Endodermal cell (in vitro differentiated cells): ENCODE measurements around the gene SMARCC1. TPM values are rescaled to one million over a fixed set of nuclear protein-coding genes. Genes with fewer than 3 reads are reported as not detected.
"Not testable (repeated sequence)": the region's sequence is repeated elsewhere in the genome, so short reads cannot be mapped to it uniquely, and the experiment has no call there.

ENCODE experiments used
- DNase-seq: peaks from one replicate; pipeline ENCODE4 v3.0.0-alpha.2; 2017
- H3K27ac ChIP-seq: 2 replicates; pipeline ENCODE4 v1.5.1; 2013; ENCODE audit warnings: mild to moderate bottlenecking, low read depth, low read length, moderate library complexity
- H3K27me3 ChIP-seq: 2 replicates; pipeline ENCODE4 v1.6.1; 2013; ENCODE audit warnings: mild to moderate bottlenecking, low read length, moderate library complexity; ENCODE audit not compliant: insufficient read depth, control insufficient read depth, poor library complexity, severe bottlenecking
- H3K36me3 ChIP-seq: 2 replicates; pipeline ENCODE4 v1.7.0; 2013; ENCODE audit warnings: mild to moderate bottlenecking, low read length, moderate library complexity; ENCODE audit not compliant: control insufficient read depth, insufficient read depth
- H3K4me1 ChIP-seq: one replicate; pipeline ENCODE4 v1.7.0; 2013; ENCODE audit warnings: low read length; ENCODE audit not compliant: control insufficient read depth, insufficient read depth
- H3K4me3 ChIP-seq: 2 replicates; pipeline ENCODE4 v1.5.1; 2013; ENCODE audit warnings: mild to moderate bottlenecking, low read length, moderate library complexity
- H3K9ac ChIP-seq: 2 replicates; pipeline ENCODE4 v1.6.1; 2013; ENCODE audit warnings: mild to moderate bottlenecking, low read length, moderate library complexity; ENCODE audit not compliant: poor library complexity, severe bottlenecking; ENCODE audit errors: extremely low read depth
- H3K9me3 ChIP-seq: 2 replicates; pipeline ENCODE4 v1.6.1; 2013; ENCODE audit warnings: mild to moderate bottlenecking, low read length, moderate library complexity; ENCODE audit not compliant: control insufficient read depth
- H3K27ac Mint-ChIP-seq: 2 replicates; pipeline ENCODE4 v1.8.0; 2020; ENCODE audit warnings: mixed read lengths
- H3K27me3 Mint-ChIP-seq: 2 replicates; pipeline ENCODE4 v1.8.0; 2021; ENCODE audit warnings: mild to moderate bottlenecking, mixed read lengths; ENCODE audit not compliant: insufficient read depth
- H3K36me3 Mint-ChIP-seq: 2 replicates; pipeline ENCODE4 v1.8.0; 2020; ENCODE audit warnings: low read depth, mixed read lengths
- H3K4me1 Mint-ChIP-seq: 2 replicates; pipeline ENCODE4 v1.8.0; 2020; ENCODE audit warnings: mixed read lengths
- H3K4me3 Mint-ChIP-seq: 2 replicates; pipeline ENCODE4 v1.8.0; 2020; ENCODE audit warnings: mild to moderate bottlenecking, moderate library complexity, mixed read lengths
- H3K9me3 Mint-ChIP-seq: 2 replicates; pipeline ENCODE4 v1.8.0; 2020; ENCODE audit warnings: mild to moderate bottlenecking, mixed read lengths
- WGBS, 2 experiments: methylation state at CpG; one replicate each; pipeline versions ENCODE4 v1.1.5 to v1.1.7; 2013; ENCODE audit warnings: missing lambda C conversion rate in 2 of 2, mixed read lengths in 1 of 2; ENCODE audit not compliant: insufficient coverage in 1 of 2, insufficient read length in 1 of 2; 5-methylcytosine and 5-hydroxymethylcytosine counted together
- total RNA-seq, 2 donors: library from RNA; stranded (reverse); fragmentation: NEBNext Ultra II Directional in 1 of 2; extraction: Animal tissue kit (Norgen Biotek cat#: 25700) in 1 of 2; gene quantifications; 2 replicates in 1 of 2; 3 replicates in 1 of 2; pipeline ENCODE4 v1.2.1, GENCODE V29; 2021
- TF ChIP-seq, protein P1 (sequence below): fragments of 200-600 bp; sonication (generic); conservative IDR thresholded peaks from 2 replicates; pipeline ENCODE4 v1.5.0; 2021; ENCODE audit warnings: antibody characterized with exemption, mild to moderate bottlenecking

Gene SMARCC1
- total RNA-seq, 2 donors from 2014 or later: 200 to 231 TPM

DNA sequence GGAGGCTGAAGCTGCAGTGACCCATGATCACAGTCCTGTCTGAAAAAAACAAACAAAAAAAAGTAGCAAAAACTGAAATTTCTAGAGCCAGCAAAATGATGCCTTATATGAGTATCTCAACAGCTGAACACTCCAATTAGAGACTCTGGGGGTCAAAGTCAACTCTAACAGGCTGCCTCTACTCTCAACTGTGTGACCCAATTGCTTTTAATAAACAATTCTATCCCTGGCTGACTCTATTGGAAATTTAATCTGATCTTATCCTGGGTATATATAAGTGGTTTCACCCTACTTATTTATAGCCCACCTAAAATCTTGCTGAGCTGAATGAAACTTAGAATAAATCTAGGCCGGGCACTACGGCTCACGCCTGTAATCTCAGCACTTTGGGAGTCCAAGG lies 29.0 kb downstream of the SMARCC1 start:
- Histone ChIP-seq H3K36me3 (peaks cover 53% of the 10 kb centered on the region), H3K4me1 (no peaks in the 10 kb centered on the region), H3K4me3 (no peak overlapping the region), H3K27me3 (no peaks in the 10 kb centered on the region), H3K27ac (no peak overlapping the region), H3K9me3 (no peaks in the 10 kb centered on the region), H3K9ac (no peak overlapping the region)
- Mint-ChIP-seq H3K36me3 (peaks cover 38% of the 10 kb centered on the region), H3K4me3 (no peak overlapping the region), H3K4me1 (no peaks in the 10 kb centered on the region), H3K27ac (peak overlapping the region; percentile 4), H3K27me3 (no peaks in the 10 kb centered on the region), H3K9me3 (no peaks in the 10 kb centered on the region)
- TF ChIP-seq, protein P1, sequence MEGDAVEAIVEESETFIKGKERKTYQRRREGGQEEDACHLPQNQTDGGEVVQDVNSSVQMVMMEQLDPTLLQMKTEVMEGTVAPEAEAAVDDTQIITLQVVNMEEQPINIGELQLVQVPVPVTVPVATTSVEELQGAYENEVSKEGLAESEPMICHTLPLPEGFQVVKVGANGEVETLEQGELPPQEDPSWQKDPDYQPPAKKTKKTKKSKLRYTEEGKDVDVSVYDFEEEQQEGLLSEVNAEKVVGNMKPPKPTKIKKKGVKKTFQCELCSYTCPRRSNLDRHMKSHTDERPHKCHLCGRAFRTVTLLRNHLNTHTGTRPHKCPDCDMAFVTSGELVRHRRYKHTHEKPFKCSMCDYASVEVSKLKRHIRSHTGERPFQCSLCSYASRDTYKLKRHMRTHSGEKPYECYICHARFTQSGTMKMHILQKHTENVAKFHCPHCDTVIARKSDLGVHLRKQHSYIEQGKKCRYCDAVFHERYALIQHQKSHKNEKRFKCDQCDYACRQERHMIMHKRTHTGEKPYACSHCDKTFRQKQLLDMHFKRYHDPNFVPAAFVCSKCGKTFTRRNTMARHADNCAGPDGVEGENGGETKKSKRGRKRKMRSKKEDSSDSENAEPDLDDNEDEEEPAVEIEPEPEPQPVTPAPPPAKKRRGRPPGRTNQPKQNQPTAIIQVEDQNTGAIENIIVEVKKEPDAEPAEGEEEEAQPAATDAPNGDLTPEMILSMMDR: no peak
- no peak for DNase-seq
- whole genome bisulfite sequencing, 2 experiments: 92 to 97% methylated on average over 3 of the region's 3 CpGs

DNA sequence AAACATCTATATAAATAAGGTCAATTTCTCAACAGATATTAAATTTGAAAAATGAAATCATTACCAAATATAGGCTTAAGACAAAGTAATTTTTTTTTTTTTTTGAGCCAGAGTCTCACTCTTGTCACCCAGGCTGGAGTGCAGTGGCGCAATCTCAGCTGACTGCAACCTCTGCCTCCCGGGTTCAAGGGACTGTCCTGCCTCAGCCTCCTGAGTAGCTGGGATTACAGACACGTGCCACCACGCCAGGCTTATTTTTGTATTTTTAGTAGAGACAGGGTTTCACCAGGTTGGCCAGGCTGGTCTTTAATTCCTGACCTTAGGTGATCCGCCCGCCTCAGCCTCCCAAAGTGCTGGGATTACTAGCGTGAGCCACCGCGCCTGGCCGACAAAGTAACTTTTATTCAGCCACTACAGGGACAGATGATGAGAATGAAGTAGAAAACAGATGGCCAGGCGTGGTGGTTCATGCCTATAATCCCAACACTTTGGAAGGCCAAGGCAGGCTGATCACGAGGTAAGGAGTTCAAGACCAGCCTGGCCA lies 30.8 kb downstream of the SMARCC1 start:
- not testable (repeated sequence) for H3K4me1 ChIP-seq, H3K9ac ChIP-seq, H3K27ac Mint-ChIP-seq, H3K4me3 ChIP-seq, H3K27me3 Mint-ChIP-seq, H3K4me1 Mint-ChIP-seq, H3K27ac ChIP-seq, H3K4me3 Mint-ChIP-seq, H3K9me3 ChIP-seq, H3K27me3 ChIP-seq, H3K9me3 Mint-ChIP-seq
- 93 to 97% methylated on average over 12 of the region's 12 CpGs for WGBS, 2 experiments
- H3K36me3 ChIP-seq: peaks cover 50% of the 10 kb centered on the region
- peak; percentile 10 for DNase-seq
- H3K36me3 Mint-ChIP-seq: peaks cover 33% of the 10 kb centered on the region

DNA sequence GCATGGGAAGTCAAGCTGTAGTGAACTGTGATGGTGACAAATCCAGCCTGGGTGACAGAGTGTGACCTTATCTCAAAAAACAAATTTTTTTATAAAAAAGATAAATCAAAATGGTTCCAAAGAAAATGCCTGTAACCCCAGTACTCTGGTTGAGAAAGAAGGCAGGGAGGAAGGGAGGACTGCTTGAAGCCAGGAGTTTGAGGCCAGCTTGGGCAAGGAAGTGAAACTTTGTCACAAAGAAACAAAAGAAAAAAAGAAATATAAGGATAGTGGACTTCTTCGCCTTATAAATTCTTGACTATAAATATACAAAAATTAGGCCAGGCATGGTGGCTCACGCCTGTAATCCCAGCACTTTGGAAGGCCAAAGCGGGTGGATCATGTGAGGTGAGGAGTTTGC lies 34.1 kb downstream of the SMARCC1 start:
- no peaks in the 10 kb centered on the region for H3K4me1 ChIP-seq
- H3K4me1 Mint-ChIP-seq: no peaks in the 10 kb centered on the region
- H3K27me3 Mint-ChIP-seq: no peaks in the 10 kb centered on the region
- H3K9ac ChIP-seq: no peak overlapping the region
- DNase-seq: peak; percentile 10
- no peak overlapping the region for H3K4me3 Mint-ChIP-seq
- WGBS, 2 experiments: 82 to 100% methylated on average over 2 of the region's 3 CpGs
- H3K27ac Mint-ChIP-seq: no peak overlapping the region
- H3K36me3 ChIP-seq: peaks cover 57% of the 10 kb centered on the region
- H3K27me3 ChIP-seq: no peaks in the 10 kb centered on the region
- H3K27ac ChIP-seq: no peak overlapping the region
- no peaks in the 10 kb centered on the region for H3K9me3 ChIP-seq
- H3K9me3 Mint-ChIP-seq: no peaks in the 10 kb centered on the region
- TF ChIP-seq, protein P1: no peak
- H3K4me3 ChIP-seq: no peak overlapping the region
- peaks cover 55% of the 10 kb centered on the region for H3K36me3 Mint-ChIP-seq

DNA sequence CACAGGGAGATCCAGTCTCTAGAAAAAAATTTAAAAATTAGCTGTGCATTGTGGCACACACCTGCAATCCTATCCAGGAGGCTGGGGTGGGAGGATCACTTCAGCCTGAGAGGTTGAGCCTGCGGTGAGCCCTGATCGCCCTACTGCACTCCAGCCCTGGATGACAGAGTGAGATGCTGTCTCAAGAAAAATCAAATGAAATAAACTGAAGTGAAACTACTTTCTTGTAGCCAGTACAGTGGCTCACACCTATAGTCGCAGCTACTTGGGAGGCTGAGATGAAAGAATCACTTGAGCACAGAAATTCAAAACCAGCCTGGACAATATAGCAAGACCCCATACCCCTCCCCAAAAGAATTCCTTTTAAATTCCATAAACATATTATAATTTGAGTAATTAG lies 35.4 kb downstream of the SMARCC1 start:
- no peaks in the 10 kb centered on the region for H3K9me3 Mint-ChIP-seq

More for the DNA sequence above, 35.4 kb downstream of the SMARCC1 start:
- peaks cover 49% of the 10 kb centered on the region for H3K36me3 Mint-ChIP-seq
- no peak overlapping the region for H3K4me3 Mint-ChIP-seq
- H3K27me3 Mint-ChIP-seq: no peaks in the 10 kb centered on the region
- no peaks in the 10 kb centered on the region for H3K9me3 ChIP-seq
- H3K4me1 Mint-ChIP-seq: no peaks in the 10 kb centered on the region
- H3K27ac ChIP-seq: no peak overlapping the region
- no peak overlapping the region for H3K27ac Mint-ChIP-seq
- peaks cover 55% of the 10 kb centered on the region for H3K36me3 ChIP-seq
- 96 to 100% methylated on average over 3 of the region's 3 CpGs for WGBS, 2 experiments
- no peaks in the 10 kb centered on the region for H3K27me3 ChIP-seq
- no peak overlapping the region for H3K4me3 ChIP-seq
- peak; percentile 24 for DNase-seq
- no peaks in the 10 kb centered on the region for H3K4me1 ChIP-seq
- TF ChIP-seq, protein P1: no peak
- H3K9ac ChIP-seq: no peak overlapping the region
